Gastrocnemius medialis (tissue), 4 donors: ENCODE data around the gene PSTPIP1. TPM values are rescaled to one million over a fixed set of nuclear protein-coding genes. Genes with fewer than 3 reads are reported as not detected.

Experiments
- ATAC-seq, 2 donors: fragments of 150-250 bp; one replicate each; pipeline ENCODE4 v1.9.1; 2016
- DNase-seq, 2 donors: peaks; one replicate each; pipeline ENCODE4 v3.0.0-alpha.2; 2019
- H3K27ac ChIP-seq, 4 donors: fragments of 200-600 bp; sonication (generic); 1 replicate in 1 of 4; 2 replicates in 3 of 4; pipeline ENCODE4 v1.5.1; 2016 to 2018; ENCODE audit warnings: mild to moderate bottlenecking in 2 of 4, moderate library complexity in 1 of 4
- H3K27me3 ChIP-seq, 3 donors: fragments of 200-600 bp; sonication (generic) in 2 of 3; 1 replicate in 1 of 3; 2 replicates in 2 of 3; pipeline versions ENCODE4 v1.5.1 to v1.6.0; 2016 to 2019; ENCODE audit warnings: mild to moderate bottlenecking in 1 of 3, moderate library complexity in 1 of 3
- H3K36me3 ChIP-seq, 2 donors: fragments of 200-600 bp; sonication (generic) in 1 of 2; one replicate each; pipeline ENCODE4 v1.5.1; 2017 to 2018
- H3K4me1 ChIP-seq, 2 donors: fragments of 200-600 bp; sonication (generic) in 1 of 2; one replicate each; pipeline ENCODE4 v1.5.1; 2016 to 2017; ENCODE audit warnings: mild to moderate bottlenecking in 2 of 2
- H3K4me3 ChIP-seq, 4 donors: fragments of 200-600 bp; sonication (generic) in 3 of 4; 1 replicate in 1 of 4; 2 replicates in 3 of 4; pipeline ENCODE4 v1.5.1; 2016 to 2019; ENCODE audit warnings: mild to moderate bottlenecking in 2 of 4
- H3K9me3 ChIP-seq, 3 donors: fragments of 200-600 bp; sonication (generic) in 2 of 3; 1 replicate in 1 of 3; 2 replicates in 2 of 3; pipeline ENCODE4 v1.5.1; 2016 to 2019
- CTCF ChIP-seq, 5 experiments: fragments of 450-650 bp in 3 of 5; fragments of 200-600 bp in 2 of 5; sonication (generic) in 2 of 5; IDR thresholded peaks in 4 of 5; conservative IDR thresholded peaks in 1 of 5; 1 replicate in 4 of 5; 2 replicates in 1 of 5; pipeline ENCODE4 v1.5.1; 2016 to 2019; ENCODE audit warnings: antibody characterized with exemption in 5 of 5, mild to moderate bottlenecking in 3 of 5, moderate library complexity in 3 of 5
- POLR2A ChIP-seq, 2 donors: fragments of 450-650 bp; IDR thresholded peaks; one replicate each; pipeline ENCODE4 v1.6.1; 2017; ENCODE audit warnings: antibody characterized with exemption in 2 of 2, mild to moderate bottlenecking in 2 of 2, moderate library complexity in 2 of 2
- in situ Hi-C, 4 donors: fragments of 200-750 bp; cut with MboI; loops; one replicate each; pipeline versions ENCODE4 v1.15.0 to v1.8.0; 2017; ENCODE audit warnings: low sequenced_read_pairs in 4 of 4
- intact Hi-C: fragments of 100-400 bp; cut with DNase I; formaldehyde crosslinking; loops from one replicate; pipeline ENCODE4 v1.15.1; 2023; ENCODE audit warnings: low total_unique reads
- total RNA-seq, 4 donors: library from RNA; depleted of rRNA; stranded (reverse); fragments of >200 nt; gene quantifications; one replicate each; pipeline versions ENCODE4 v1.1.0 to v1.2.3, GENCODE V29; 2016

The PSTPIP1 gene
- total RNA-seq, 4 donors from 2014 or later = 0.76 to 5.2 (median 3.1) TPM; not detected in 1

GRCh38 chr15:77017091-77017660 is 22.2 kb downstream of the PSTPIP1 start:
- DNase-seq = peak in 1 of 2 donors; percentile 6
- in situ Hi-C loops = loop anchor here in 1 of 4 donors (10.0 kb wide), 1 partner anchor 528 kb away; no protein-coding TSS in a partner anchor

GRCh38 chr15:77017761-77018720 is 23.1 kb downstream of the PSTPIP1 start:
- DNase-seq = peak in 1 of 2 donors; percentile 7
- Histone ChIP-seq H3K27ac (no peak overlapping the region), H3K4me3 (no peak overlapping the region), H3K27me3 (no peaks in the 10 kb centered on the region), H3K36me3 (no peaks in the 10 kb centered on the region), H3K9me3 (no peaks in the 10 kb centered on the region), H3K4me1 (no peaks in the 10 kb centered on the region)
- in situ Hi-C loops (loop anchor here in 1 of 4 donors (10.0 kb wide), 1 partner anchor 527 kb away; no protein-coding TSS in a partner anchor), intact Hi-C loops (no loop called here)
- no peak for ATAC-seq
- TF ChIP-seq CTCF (IDR thresholded peaks at IDR 0.05 in 4 of 5, conservative IDR thresholded peaks at IDR 0.05 in 1 of 5) = no peak
- no peak for TF ChIP-seq POLR2A (IDR thresholded peaks at IDR 0.05)

More at GRCh38 chr15:77017091-77017660, 22.2 kb downstream of the PSTPIP1 start:
- H3K4me3 ChIP-seq = no peak overlapping the region
- ATAC-seq = no peak
- H3K4me1 ChIP-seq = no peaks in the 10 kb centered on the region
- H3K27me3 ChIP-seq = no peaks in the 10 kb centered on the region
- H3K36me3 ChIP-seq = no peaks in the 10 kb centered on the region
- TF ChIP-seq CTCF (IDR thresholded peaks at IDR 0.05 in 4 of 5, conservative IDR thresholded peaks at IDR 0.05 in 1 of 5) (no peak), POLR2A (IDR thresholded peaks at IDR 0.05) (no peak)
- no peaks in the 10 kb centered on the region for H3K9me3 ChIP-seq
- intact Hi-C loops = no loop called here
- H3K27ac ChIP-seq = no peak overlapping the region

- ATAC-seq = no peak
- no peak overlapping the region for H3K4me3 ChIP-seq
- TF ChIP-seq POLR2A (IDR thresholded peaks at IDR 0.05) (no peak), CTCF (IDR thresholded peaks at IDR 0.05 in 4 of 5, conservative IDR thresholded peaks at IDR 0.05 in 1 of 5) (no peak)
- H3K27ac ChIP-seq = no peak overlapping the region
- H3K36me3 ChIP-seq = no peaks in the 10 kb centered on the region
- H3K9me3 ChIP-seq = no peaks in the 10 kb centered on the region
- DNase-seq = peak in 1 of 2 donors; percentile 11
- in situ Hi-C loops (loop anchor here in 1 of 4 donors (10.0 kb wide), 1 partner anchor 526 kb away; no protein-coding TSS in a partner anchor), intact Hi-C loops (no loop called here)
- H3K4me1 ChIP-seq = no peaks in the 10 kb centered on the region
- no peaks in the 10 kb centered on the region for H3K27me3 ChIP-seq
Measured at GRCh38 chr15:77018796-77019505, 24.0 kb downstream of the PSTPIP1 start.

GRCh38 chr15:77019521-77020331 is 24.8 kb downstream of the PSTPIP1 start:
- no peak for TF ChIP-seq CTCF (IDR thresholded peaks at IDR 0.05 in 4 of 5, conservative IDR thresholded peaks at IDR 0.05 in 1 of 5)
- TF ChIP-seq POLR2A (IDR thresholded peaks at IDR 0.05) = no peak
- peak in 1 of 2 donors; percentile 6 for DNase-seq
- no peak for ATAC-seq
- Histone ChIP-seq H3K27me3 (no peaks in the 10 kb centered on the region), H3K4me1 (no peaks in the 10 kb centered on the region), H3K9me3 (no peaks in the 10 kb centered on the region), H3K36me3 (no peaks in the 10 kb centered on the region), H3K27ac (no peak overlapping the region), H3K4me3 (no peak overlapping the region)
- intact Hi-C loops (loop anchor here (5.0 to 10.0 kb wide), 2 partner anchors 88 to 615 kb away; partner anchors contain the start of gene LINGO1), in situ Hi-C loops (loop anchor here in 3 of 4 donors (10.0 kb wide), 2 partner anchors 85 to 525 kb away; no protein-coding TSS in a partner anchor)
